ENCODE measurements around the gene CCDC86.

The CCDC86 gene

DNA sequence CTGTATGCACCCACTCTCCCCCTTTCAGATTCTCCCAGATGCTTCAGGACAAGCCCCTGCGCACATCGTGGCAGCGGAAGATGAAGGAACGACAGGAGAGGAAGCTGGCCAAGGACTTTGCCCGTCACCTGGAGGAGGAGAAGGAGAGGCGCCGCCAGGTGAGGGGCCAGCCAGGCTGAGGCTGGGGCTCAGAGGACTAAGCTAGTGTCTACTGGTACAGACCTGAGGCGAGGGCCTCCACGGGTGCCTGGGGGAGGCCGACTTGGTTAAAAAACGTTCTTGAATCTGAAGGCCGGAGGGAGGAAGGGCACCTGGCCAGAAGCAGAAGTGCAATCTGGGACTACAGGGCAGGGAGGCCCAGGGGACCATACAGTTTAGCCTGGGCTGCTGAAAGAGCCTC, 6.0 kb downstream of the CCDC86 start:
- H3K27ac ChIP-seq (ENCODE audit: low read length): no peak overlapping the region
- no peaks in the 10 kb centered on the region for H3K27me3 ChIP-seq (ENCODE audit: insufficient read depth, low read length, poor library complexity)
- H3K36me3 ChIP-seq (ENCODE audit: insufficient read depth, low read length): peaks cover 62% of the 10 kb centered on the region
- no peak overlapping the region for H3K4me3 ChIP-seq (ENCODE audit: low read depth in 1 of 2, low read length in 2 of 2)
- no peak overlapping the region for H2AFZ ChIP-seq (ENCODE audit: low read depth, low read length)
- H4K20me1 ChIP-seq (ENCODE audit: insufficient read depth, low read length): peaks cover 33% of the 10 kb centered on the region
- peaks cover 40% of the 10 kb centered on the region for H3K79me2 ChIP-seq (ENCODE audit: insufficient read depth, low read length)
- TF ChIP-seq, protein P1, sequence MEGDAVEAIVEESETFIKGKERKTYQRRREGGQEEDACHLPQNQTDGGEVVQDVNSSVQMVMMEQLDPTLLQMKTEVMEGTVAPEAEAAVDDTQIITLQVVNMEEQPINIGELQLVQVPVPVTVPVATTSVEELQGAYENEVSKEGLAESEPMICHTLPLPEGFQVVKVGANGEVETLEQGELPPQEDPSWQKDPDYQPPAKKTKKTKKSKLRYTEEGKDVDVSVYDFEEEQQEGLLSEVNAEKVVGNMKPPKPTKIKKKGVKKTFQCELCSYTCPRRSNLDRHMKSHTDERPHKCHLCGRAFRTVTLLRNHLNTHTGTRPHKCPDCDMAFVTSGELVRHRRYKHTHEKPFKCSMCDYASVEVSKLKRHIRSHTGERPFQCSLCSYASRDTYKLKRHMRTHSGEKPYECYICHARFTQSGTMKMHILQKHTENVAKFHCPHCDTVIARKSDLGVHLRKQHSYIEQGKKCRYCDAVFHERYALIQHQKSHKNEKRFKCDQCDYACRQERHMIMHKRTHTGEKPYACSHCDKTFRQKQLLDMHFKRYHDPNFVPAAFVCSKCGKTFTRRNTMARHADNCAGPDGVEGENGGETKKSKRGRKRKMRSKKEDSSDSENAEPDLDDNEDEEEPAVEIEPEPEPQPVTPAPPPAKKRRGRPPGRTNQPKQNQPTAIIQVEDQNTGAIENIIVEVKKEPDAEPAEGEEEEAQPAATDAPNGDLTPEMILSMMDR (IDR thresholded peaks at IDR 0.05; ENCODE audit: borderline replicate concordance, extremely low read depth, low read length, poor library complexity, severe bottlenecking): no peak
- no peak for TF ChIP-seq EZH2 (IDR thresholded peaks at IDR 0.05; ENCODE audit: borderline replicate concordance, low read depth, low read length, severe bottlenecking)
- DNase-seq (no peak), ATAC-seq (ENCODE audit: insufficient read depth, low read depth) (no peak)
- no peaks in the 10 kb centered on the region for H3K9me3 ChIP-seq (ENCODE audit: insufficient read depth, low read length, severe bottlenecking)
- H3K4me1 ChIP-seq (ENCODE audit: insufficient read depth, low read length): peaks cover 35% of the 10 kb centered on the region
- H3K9ac ChIP-seq (ENCODE audit: low read depth, low read length): no peak overlapping the region
- no peak overlapping the region for H3K4me2 ChIP-seq (ENCODE audit: insufficient read depth, low read length)

DNA sequence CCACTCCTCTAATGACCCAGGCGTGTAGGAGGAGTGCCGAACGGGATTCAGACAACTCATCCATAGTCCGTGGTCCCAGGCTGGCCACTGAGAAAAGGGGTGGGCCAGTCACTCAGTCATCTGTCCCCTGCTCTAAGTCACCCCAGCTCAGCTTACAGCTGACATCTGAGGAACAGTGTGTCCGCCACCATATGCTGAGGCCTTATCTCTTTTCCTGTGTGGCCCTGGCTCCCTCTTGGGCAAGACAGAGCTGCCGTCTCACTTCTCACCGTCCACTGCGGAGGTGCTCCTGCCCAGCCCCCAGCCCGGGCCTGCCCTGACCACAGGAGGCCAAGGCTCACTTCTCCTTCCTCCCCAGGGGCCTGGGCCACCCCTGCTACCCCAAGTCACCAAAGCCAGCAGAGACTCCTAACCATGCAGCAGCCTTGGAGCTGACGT, 6.8 kb downstream of the CCDC86 start:
- peaks cover 30% of the 10 kb centered on the region for H4K20me1 ChIP-seq (ENCODE audit: insufficient read depth, low read length)
- peaks cover 32% of the 10 kb centered on the region for H3K79me2 ChIP-seq (ENCODE audit: insufficient read depth, low read length)
- peaks cover 62% of the 10 kb centered on the region for H3K36me3 ChIP-seq (ENCODE audit: insufficient read depth, low read length)
- H2AFZ ChIP-seq (ENCODE audit: low read depth, low read length): no peak overlapping the region
- H3K4me1 ChIP-seq (ENCODE audit: insufficient read depth, low read length): peaks cover 27% of the 10 kb centered on the region
- H3K4me2 ChIP-seq (ENCODE audit: insufficient read depth, low read length): no peak overlapping the region
- no peak for ATAC-seq (ENCODE audit: insufficient read depth, low read depth)
- no peaks in the 10 kb centered on the region for H3K9me3 ChIP-seq (ENCODE audit: insufficient read depth, low read length, severe bottlenecking)
- H3K27me3 ChIP-seq (ENCODE audit: insufficient read depth, low read length, poor library complexity): no peaks in the 10 kb centered on the region
- TF ChIP-seq, protein P1 (IDR thresholded peaks at IDR 0.05; ENCODE audit: borderline replicate concordance, extremely low read depth, low read length, poor library complexity, severe bottlenecking): no peak
- TF ChIP-seq EZH2 (IDR thresholded peaks at IDR 0.05; ENCODE audit: borderline replicate concordance, low read depth, low read length, severe bottlenecking): no peak
- no peak overlapping the region for H3K27ac ChIP-seq (ENCODE audit: low read length)
- H3K9ac ChIP-seq (ENCODE audit: low read depth, low read length): no peak overlapping the region
- DNase-seq: no peak
- no peak overlapping the region for H3K4me3 ChIP-seq (ENCODE audit: low read depth in 1 of 2, low read length in 2 of 2)

DNA sequence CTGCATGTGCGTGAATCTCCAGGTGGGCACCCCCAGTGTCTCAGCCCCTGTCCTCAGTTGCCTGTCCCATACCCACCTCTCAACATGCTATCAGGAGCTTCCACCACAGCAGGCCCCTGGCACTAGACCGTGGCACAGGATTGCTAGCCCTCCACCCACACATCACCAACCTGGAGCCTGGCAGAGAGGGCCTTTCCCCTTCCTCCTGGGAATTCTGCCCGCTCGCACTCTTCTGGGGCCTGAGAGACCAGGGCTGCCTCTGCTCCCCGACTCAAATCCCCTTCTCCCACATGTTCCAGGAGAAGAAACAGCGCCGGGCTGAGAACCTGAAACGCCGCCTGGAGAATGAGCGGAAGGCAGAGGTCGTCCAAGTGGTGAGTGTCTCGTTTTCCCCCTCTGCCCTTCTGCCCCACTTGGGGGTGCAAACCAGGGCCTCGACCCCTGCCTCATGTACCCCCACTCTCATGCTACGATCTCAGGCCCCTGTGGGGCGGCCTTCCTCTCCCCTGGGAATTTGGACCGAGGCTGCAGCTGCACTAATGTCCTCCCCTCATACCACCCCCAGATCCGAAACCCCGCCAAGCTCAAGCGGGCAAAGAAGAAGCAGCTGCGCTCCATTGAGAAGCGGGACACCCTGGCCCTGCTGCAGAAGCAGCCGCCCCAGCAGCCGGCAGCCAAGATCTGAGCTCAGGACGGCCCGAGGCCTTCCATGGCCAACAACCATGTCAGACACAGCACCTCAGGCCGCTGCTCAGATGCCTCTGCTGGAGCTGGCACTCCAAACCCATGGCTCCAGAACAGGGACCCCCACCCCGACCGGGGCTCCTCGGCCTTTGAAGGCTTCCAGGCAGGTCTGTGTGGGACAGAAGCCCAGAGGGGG, 8.0 kb downstream of the CCDC86 start:
- H3K9ac ChIP-seq (ENCODE audit: low read depth, low read length): no peak overlapping the region
- peaks cover 20% of the 10 kb centered on the region for H3K79me2 ChIP-seq (ENCODE audit: insufficient read depth, low read length)
- peaks cover 55% of the 10 kb centered on the region for H3K36me3 ChIP-seq (ENCODE audit: insufficient read depth, low read length)
- H3K9me3 ChIP-seq (ENCODE audit: insufficient read depth, low read length, severe bottlenecking): no peaks in the 10 kb centered on the region
- peaks cover 15% of the 10 kb centered on the region for H3K4me1 ChIP-seq (ENCODE audit: insufficient read depth, low read length)
- H2AFZ ChIP-seq (ENCODE audit: low read depth, low read length): no peak overlapping the region
- no peak for DNase-seq
- H4K20me1 ChIP-seq (ENCODE audit: insufficient read depth, low read length): peaks cover 19% of the 10 kb centered on the region; the same call in 1 of the 2 replicates
- H3K27ac ChIP-seq (ENCODE audit: low read length): no peak overlapping the region
- ATAC-seq (ENCODE audit: insufficient read depth, low read depth): no peak
- no peak overlapping the region for H3K4me2 ChIP-seq (ENCODE audit: insufficient read depth, low read length)
- TF ChIP-seq, protein P1 (IDR thresholded peaks at IDR 0.05; ENCODE audit: borderline replicate concordance, extremely low read depth, low read length, poor library complexity, severe bottlenecking): no peak
- TF ChIP-seq EZH2 (IDR thresholded peaks at IDR 0.05; ENCODE audit: borderline replicate concordance, low read depth, low read length, severe bottlenecking): no peak
- H3K4me3 ChIP-seq (ENCODE audit: low read depth in 1 of 2, low read length in 2 of 2): no peak overlapping the region
- H3K27me3 ChIP-seq (ENCODE audit: insufficient read depth, low read length, poor library complexity): no peaks in the 10 kb centered on the region
